Endothelial cell of umbilical vein (primary cell): ENCODE results near the gene SLAMF8. TPM values are rescaled to one million over a fixed set of nuclear protein-coding genes. Genes with fewer than 3 reads are reported as not detected.

Experiments used
- BruUV-seq: library from RNA; stranded (reverse); fragments of 400-500 nt; replicated peaks from 2 replicates; lab custom pipeline; 2021; lab: Mats Ljungman, UMichigan
- CTCF ChIA-PET: fragments of 300-600, 350-600 bp; sonication (Branson Sonifier 250); formaldehyde crosslinking; loops from one replicate; lab custom pipeline; 2021; ENCODE audit warnings: antibody characterized with exemption, inconsistent platforms; lab: Charles Lee
- POLR2A ChIA-PET: fragments of 300-600, 350-600 bp; sonication (Branson Sonifier 250); formaldehyde crosslinking; loops from one replicate; lab custom pipeline; 2021; ENCODE audit warnings: antibody characterized with exemption, inconsistent platforms; lab: Charles Lee
- DNase-seq: peaks from one replicate; pipeline ENCODE4 v3.0.0-alpha.2; 2011; ENCODE audit warnings: low read depth, low spot score
- FAIRE-seq: peaks from 2 replicates; lab custom pipeline; 2011; peaks lifted over from hg19 to GRCh38; lab: Jason Lieb, UNC
- H2AFZ ChIP-seq: 2 replicates; pipeline ENCODE4 v1.6.0; 2012; ENCODE audit warnings: low read depth, low read length, control low read depth, inconsistent platforms
- H3K27ac ChIP-seq: 2 replicates; pipeline ENCODE4 v1.5.1; 2011; ENCODE audit warnings: low read depth, mild to moderate bottlenecking, control low read depth, low read length, moderate library complexity; ENCODE audit not compliant: insufficient read depth
- H3K27me3 ChIP-seq, 2 experiments: 2 replicates each; pipeline versions ENCODE4 v1.6.0 to v1.6.1; 2011; ENCODE audit warnings: low read length in 2 of 2, mixed read lengths in 1 of 2; ENCODE audit not compliant: control insufficient read depth in 2 of 2, insufficient read depth in 2 of 2
- H3K36me3 ChIP-seq, 2 experiments: 2 replicates in 1 of 2; 3 replicates in 1 of 2; pipeline ENCODE4 v1.5.1; 2011; ENCODE audit warnings: low read length in 2 of 2, mild to moderate bottlenecking in 1 of 2, moderate library complexity in 1 of 2; ENCODE audit not compliant: control insufficient read depth in 2 of 2, insufficient read depth in 2 of 2; ENCODE audit errors: extremely low read depth in 1 of 2
- H3K4me1 ChIP-seq: 3 replicates; pipeline ENCODE4 v1.5.1; 2011; ENCODE audit warnings: mild to moderate bottlenecking, low read length; ENCODE audit not compliant: control insufficient read depth, insufficient read depth; ENCODE audit errors: extremely low read depth
- H3K4me2 ChIP-seq: 2 replicates; pipeline ENCODE4 v1.6.1; 2011; ENCODE audit warnings: low read length, control low read depth, mixed read lengths; ENCODE audit not compliant: insufficient read depth
- H3K4me3 ChIP-seq, 3 experiments: fragments of 200-600 bp in 1 of 3; sonication (generic), shearing (Covaris generic) in 1 of 3; replicated peaks in 1 of 3; 2 replicates each; pipeline ENCODE4 v1.5.1; 2011 to 2016; ENCODE audit warnings: control low read depth in 3 of 3, low read length in 3 of 3, mild to moderate bottlenecking in 2 of 3, inconsistent platforms in 1 of 3, low read depth in 1 of 3, moderate library complexity in 1 of 3; ENCODE audit not compliant: insufficient read depth in 1 of 3
- H3K79me2 ChIP-seq: 2 replicates; pipeline ENCODE4 v1.6.0; 2012; ENCODE audit warnings: low read length, inconsistent platforms; ENCODE audit not compliant: control insufficient read depth, insufficient read depth
- H3K9ac ChIP-seq: replicated peaks from 2 replicates; pipeline ENCODE3; 2011; ENCODE audit warnings: low read length, control low read depth; ENCODE audit not compliant: insufficient read depth; ENCODE audit errors: extremely low read depth
- H3K9me1 ChIP-seq: replicated peaks from 3 replicates; pipeline ENCODE4 v1.6.0; 2011; ENCODE audit warnings: mild to moderate bottlenecking, low read length; ENCODE audit not compliant: control insufficient read depth, insufficient read depth; ENCODE audit errors: extremely low read depth
- H3K9me3 ChIP-seq: replicated peaks from 2 replicates; pipeline ENCODE4 v1.5.1; 2012; ENCODE audit warnings: low read length, inconsistent platforms; ENCODE audit not compliant: control insufficient read depth, insufficient read depth
- H4K20me1 ChIP-seq: replicated peaks from 2 replicates; pipeline ENCODE3; 2011; ENCODE audit warnings: mild to moderate bottlenecking, low read length; ENCODE audit not compliant: control insufficient read depth, insufficient read depth; ENCODE audit errors: extremely low read depth
- CTCF ChIP-seq, 2 donors: IDR thresholded peaks; 1 replicate in 1 of 2; 2 replicates in 1 of 2; pipeline ENCODE4 v1.5.1; 2011; ENCODE audit warnings: low read length in 2 of 2, mild to moderate bottlenecking in 2 of 2, moderate library complexity in 2 of 2, control low read depth in 1 of 2, inconsistent platforms in 1 of 2, low read depth in 1 of 2; ENCODE audit not compliant: insufficient read depth in 1 of 2; ENCODE audit errors: extremely low read depth in 1 of 2
- EZH2 ChIP-seq: IDR thresholded peaks from 2 replicates; pipeline ENCODE4 v1.6.1; 2012; ENCODE audit warnings: borderline replicate concordance, low read depth, mild to moderate bottlenecking, moderate library complexity, low read length, inconsistent platforms; ENCODE audit not compliant: severe bottlenecking
- FOS ChIP-seq: IDR thresholded peaks from 2 replicates; pipeline ENCODE4 v1.6.1; 2011; ENCODE audit warnings: mild to moderate bottlenecking, low read length, moderate library complexity, borderline replicate concordance; ENCODE audit not compliant: insufficient read depth
- GATA2 ChIP-seq: IDR thresholded peaks from 2 replicates; pipeline ENCODE4 v1.7.0; 2011; ENCODE audit warnings: low read depth, mild to moderate bottlenecking, moderate library complexity, mixed read lengths, low read length; ENCODE audit not compliant: insufficient read length, insufficient read depth
- JUN ChIP-seq: IDR thresholded peaks from 2 replicates; pipeline ENCODE4 v1.6.1; 2011; ENCODE audit warnings: borderline replicate concordance, low read depth; ENCODE audit not compliant: insufficient read length, insufficient read depth
- MYC ChIP-seq: IDR thresholded peaks from one replicate; pipeline ENCODE4 v1.6.1; 2011; ENCODE audit warnings: mild to moderate bottlenecking, low read depth, low read length
- POLR2A ChIP-seq: IDR thresholded peaks from 2 replicates; pipeline ENCODE4 v1.6.1; 2012; ENCODE audit warnings: low read depth, mild to moderate bottlenecking, control low read depth, low read length
- POLR2AphosphoS5 ChIP-seq: IDR thresholded peaks from 2 replicates; pipeline ENCODE4 v1.6.1; 2012; ENCODE audit warnings: low read depth, mild to moderate bottlenecking, control low read depth, low read length, moderate library complexity; ENCODE audit not compliant: insufficient read depth
- dilution Hi-C: fragments of 300-500 bp; cut with MboI; formaldehyde crosslinking; loops from one replicate; pipeline ENCODE4 v1.15.0; 2019; ENCODE audit warnings: low sequenced_read_pairs; ENCODE audit not compliant: extremely low pct_ligation_motif_present
- intact Hi-C: fragments of 100-400 bp; cut with micrococcal nuclease; formaldehyde crosslinking; loops from one replicate; pipeline ENCODE4 v1.10.0; 2022
- polyA plus RNA-seq, 4 experiments: library from polyadenylated mRNA; depleted of rRNA in 3 of 4; stranded (reverse) in 3 of 4; unstranded in 1 of 4; fragments of >200 nt; gene quantifications; 2 replicates each; pipeline versions ENCODE4 v1.2.1 to v1.2.3, GENCODE V29; 2011 to 2012; ENCODE audit warnings: missing spikeins in 1 of 4
- total RNA-seq: library from RNA; stranded (reverse); gene quantifications from 2 replicates; pipeline ENCODE4 v1.2.3, GENCODE V29; 2021
- TF ChIP-seq, protein P1 (sequence below): IDR thresholded peaks from 2 replicates; pipeline ENCODE4 v1.6.1; 2011; ENCODE audit not compliant: insufficient read depth, insufficient read length

Gene SLAMF8
- total and polyA plus RNA-seq, 2 donors (not counting 3 experiments of a cell fraction or from before 2014, with no cell fraction given): not detected

GRCh38 chr1:159869607-159870006 is 42.9 kb downstream of the SLAMF8 start:
- H4K20me1 ChIP-seq: no peaks in the 10 kb centered on the region
- H3K79me2 ChIP-seq: no peaks in the 10 kb centered on the region
- no peaks in the 10 kb centered on the region for H3K9me3 ChIP-seq
- TF ChIP-seq POLR2AphosphoS5 (no peak), EZH2 (no peak), POLR2A (no peak), MYC (no peak), JUN (no peak), GATA2 (no peak), FOS (no peak), CTCF (IDR thresholded peaks at IDR 0.05; ENCODE audit: extremely low read depth in 1 of 2, insufficient read depth in 1 of 2, low read depth in 1 of 2, low read length in 2 of 2) (no peak)
- TF ChIP-seq, protein P1, sequence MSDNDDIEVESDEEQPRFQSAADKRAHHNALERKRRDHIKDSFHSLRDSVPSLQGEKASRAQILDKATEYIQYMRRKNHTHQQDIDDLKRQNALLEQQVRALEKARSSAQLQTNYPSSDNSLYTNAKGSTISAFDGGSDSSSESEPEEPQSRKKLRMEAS: no peak
- no peak overlapping the region for H3K27ac ChIP-seq
- POLR2A ChIA-PET: no interaction called here
- no peaks in the 10 kb centered on the region for H3K4me1 ChIP-seq
- CTCF ChIA-PET: interaction anchor here (1.5 to 3.8 kb wide), 4 partner anchors 17 to 79 kb away, joined by 3 to 14 read pairs (median 4); no protein-coding TSS in a partner anchor
- H2AFZ ChIP-seq: no peak overlapping the region
- no TSS peak for BruUV-seq
- FAIRE-seq: no peak
- H3K4me3 ChIP-seq: no peak overlapping the region
- dilution Hi-C loops: no loop called here
- H3K36me3 ChIP-seq: no peaks in the 10 kb centered on the region
- no peaks in the 10 kb centered on the region for H3K27me3 ChIP-seq
- H3K4me2 ChIP-seq: no peak overlapping the region
- H3K9me1 ChIP-seq: no peaks in the 10 kb centered on the region
- no peak for DNase-seq
- H3K9ac ChIP-seq: no peak overlapping the region
- intact Hi-C loops: no loop called here
